ENCODE data around the gene SPON2. TPM values are rescaled to one million over a fixed set of nuclear protein-coding genes. Genes with fewer than 3 reads are reported as not detected.

SPON2 gene
- total RNA-seq, 2 experiments from 2014 or later: 12.8 to 15.7 TPM

DNA sequence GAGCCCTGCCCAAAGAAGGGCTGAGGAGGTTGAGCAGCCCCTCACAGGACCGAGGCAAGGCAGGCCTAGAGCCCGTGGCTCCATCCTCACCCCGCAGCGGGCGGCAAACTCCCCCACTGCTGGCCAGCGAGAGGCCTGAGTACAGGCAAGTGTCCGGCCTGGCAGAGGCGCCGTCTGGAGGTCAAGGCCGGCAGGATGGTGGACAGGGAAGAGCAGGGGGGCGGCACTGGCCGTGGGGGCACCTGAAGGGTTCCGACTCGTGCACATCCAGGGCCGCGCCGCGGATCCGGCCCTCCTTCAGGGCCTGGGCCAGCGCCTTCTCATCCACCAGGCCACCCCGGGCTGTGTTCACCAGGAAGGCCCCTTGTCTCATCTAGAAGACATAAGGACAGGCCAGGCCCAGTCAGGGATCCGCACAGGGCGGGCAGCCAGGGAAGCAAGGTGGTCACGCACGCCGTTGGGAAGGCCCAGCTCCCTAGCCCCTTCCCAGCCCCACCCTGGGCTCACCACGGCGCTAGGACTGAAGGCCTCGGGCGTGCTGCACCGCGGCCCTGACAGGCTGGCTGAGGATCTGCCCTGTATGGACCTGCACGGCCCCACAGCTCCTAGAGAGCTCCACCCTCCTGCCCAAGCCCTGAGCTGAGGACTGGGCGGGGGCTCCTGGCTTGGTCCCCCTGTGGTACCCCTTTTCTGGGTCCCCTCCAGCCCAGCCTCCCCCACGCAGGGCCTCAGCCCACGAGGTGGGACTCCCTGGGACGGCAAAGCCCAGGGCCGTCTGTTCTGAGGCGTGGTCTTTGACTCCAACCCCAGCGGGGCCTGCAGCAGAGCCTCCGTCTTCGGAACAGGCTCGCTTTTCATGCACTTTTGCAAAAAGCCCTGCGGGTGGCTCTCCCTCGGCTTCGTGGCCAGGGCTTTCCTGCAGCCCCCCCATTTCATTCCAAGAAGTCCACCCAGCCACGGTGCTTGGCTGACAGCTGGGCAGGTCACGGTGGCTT is 42.0 kb upstream of the SPON2 start:
- Mint-ChIP-seq H3K4me1 (ENCODE audit: low read depth) (peaks cover 26% of the 10 kb centered on the region), H3K9me3 (no peaks in the 10 kb centered on the region), H3K4me3 (no peak overlapping the region), H3K27me3 (no peaks in the 10 kb centered on the region), H3K27ac (no peak overlapping the region), H3K36me3 (ENCODE audit: low read depth) (peaks cover 36% of the 10 kb centered on the region)
- DNase-seq (no peak), ATAC-seq (ENCODE audit: poor library complexity) (no peak)
- Histone ChIP-seq H3K4me3 (ENCODE audit: low read length) (no peak overlapping the region), H3K36me3 (ENCODE audit: insufficient read depth, low read length) (peaks cover 68% of the 10 kb centered on the region), H3K9me3 (ENCODE audit: control insufficient read depth in 1 of 2, insufficient read depth in 1 of 2, low read length in 2 of 2) (peaks cover 0 to 3% of the 10 kb centered on the region in 2 experiments), H3K4me1 (ENCODE audit: insufficient read depth, low read length) (peaks cover 40% of the 10 kb centered on the region), H3K27me3 (ENCODE audit: control insufficient read depth in 1 of 2, insufficient read depth in 2 of 2, low read length in 2 of 2) (no peaks in the 10 kb centered on the region), H3K27ac (ENCODE audit: low read depth in 1 of 2, low read length in 2 of 2) (no peak overlapping the region)
- ChIA-PET CTCF (no interaction called here), POLR2A (interaction anchor here (1.1 kb wide), 1 partner anchor 9 kb away, joined by 3 read pairs; no protein-coding TSS in a partner anchor)
- TF ChIP-seq, protein P1, sequence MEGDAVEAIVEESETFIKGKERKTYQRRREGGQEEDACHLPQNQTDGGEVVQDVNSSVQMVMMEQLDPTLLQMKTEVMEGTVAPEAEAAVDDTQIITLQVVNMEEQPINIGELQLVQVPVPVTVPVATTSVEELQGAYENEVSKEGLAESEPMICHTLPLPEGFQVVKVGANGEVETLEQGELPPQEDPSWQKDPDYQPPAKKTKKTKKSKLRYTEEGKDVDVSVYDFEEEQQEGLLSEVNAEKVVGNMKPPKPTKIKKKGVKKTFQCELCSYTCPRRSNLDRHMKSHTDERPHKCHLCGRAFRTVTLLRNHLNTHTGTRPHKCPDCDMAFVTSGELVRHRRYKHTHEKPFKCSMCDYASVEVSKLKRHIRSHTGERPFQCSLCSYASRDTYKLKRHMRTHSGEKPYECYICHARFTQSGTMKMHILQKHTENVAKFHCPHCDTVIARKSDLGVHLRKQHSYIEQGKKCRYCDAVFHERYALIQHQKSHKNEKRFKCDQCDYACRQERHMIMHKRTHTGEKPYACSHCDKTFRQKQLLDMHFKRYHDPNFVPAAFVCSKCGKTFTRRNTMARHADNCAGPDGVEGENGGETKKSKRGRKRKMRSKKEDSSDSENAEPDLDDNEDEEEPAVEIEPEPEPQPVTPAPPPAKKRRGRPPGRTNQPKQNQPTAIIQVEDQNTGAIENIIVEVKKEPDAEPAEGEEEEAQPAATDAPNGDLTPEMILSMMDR (IDR thresholded peaks at IDR 0.05): no peak
- intact Hi-C loops (cut with DNase I, micrococcal nuclease): loop anchor here in 1 of 2 experiments (5.0 kb wide), 1 partner anchor 47 kb away; no protein-coding TSS in a partner anchor

DNA sequence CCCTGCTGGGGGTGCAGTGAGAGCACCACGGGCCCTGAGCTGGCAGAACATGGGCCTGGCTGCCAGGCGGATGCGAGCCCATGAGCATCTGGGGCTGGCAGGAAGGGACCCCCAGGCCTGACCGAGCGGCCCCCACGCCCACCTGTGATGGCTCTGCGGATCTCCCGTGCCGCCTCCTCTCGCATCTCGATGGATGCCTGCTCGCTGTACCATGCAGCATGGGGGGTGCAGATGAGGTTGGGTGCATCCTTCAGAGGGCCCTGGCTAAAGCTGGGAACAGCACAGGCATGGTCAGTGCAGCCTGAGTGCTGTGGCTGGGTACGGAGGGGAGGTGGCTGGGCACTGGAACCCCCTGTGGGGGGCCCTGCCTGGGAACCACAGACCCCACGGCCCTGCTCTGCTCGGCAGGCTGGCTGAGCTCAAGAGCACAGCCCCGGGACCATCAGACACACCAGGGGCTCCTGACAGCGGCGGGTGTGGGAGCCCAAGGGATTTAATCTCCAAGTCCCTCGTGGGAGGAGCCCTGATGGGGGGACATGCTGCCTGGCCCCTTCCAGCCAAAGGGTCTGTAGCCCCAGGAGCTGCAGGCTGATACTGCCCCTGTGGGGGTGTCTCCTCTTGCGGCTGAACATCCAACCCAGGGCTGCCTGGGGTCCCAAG is 41.1 kb upstream of the SPON2 start:
- Histone ChIP-seq H3K4me3 (ENCODE audit: low read length) (no peak overlapping the region), H3K4me1 (ENCODE audit: insufficient read depth, low read length) (peaks cover 35% of the 10 kb centered on the region), H3K36me3 (ENCODE audit: insufficient read depth, low read length) (peaks cover 68% of the 10 kb centered on the region), H3K9me3 (ENCODE audit: control insufficient read depth in 1 of 2, insufficient read depth in 1 of 2, low read length in 2 of 2) (peaks cover 0 to 3% of the 10 kb centered on the region in 2 experiments), H3K27me3 (ENCODE audit: control insufficient read depth in 1 of 2, insufficient read depth in 2 of 2, low read length in 2 of 2) (no peaks in the 10 kb centered on the region), H3K27ac (ENCODE audit: low read depth in 1 of 2, low read length in 2 of 2) (no peak overlapping the region)
- DNase-seq (no peak), ATAC-seq (ENCODE audit: poor library complexity) (no peak)
- Mint-ChIP-seq H3K36me3 (ENCODE audit: low read depth) (peaks cover 27% of the 10 kb centered on the region), H3K9me3 (no peaks in the 10 kb centered on the region), H3K4me3 (no peak overlapping the region), H3K27ac (no peak overlapping the region), H3K27me3 (no peaks in the 10 kb centered on the region), H3K4me1 (ENCODE audit: low read depth) (peaks cover 16% of the 10 kb centered on the region)
- TF ChIP-seq, protein P1 (IDR thresholded peaks at IDR 0.05): no peak
- intact Hi-C loops (cut with DNase I, micrococcal nuclease): no loop called here
- ChIA-PET POLR2A (interaction anchor here (1.6 kb wide), 1 partner anchor 11 kb away, joined by 3 read pairs; no protein-coding TSS in a partner anchor), CTCF (no interaction called here)

DNA sequence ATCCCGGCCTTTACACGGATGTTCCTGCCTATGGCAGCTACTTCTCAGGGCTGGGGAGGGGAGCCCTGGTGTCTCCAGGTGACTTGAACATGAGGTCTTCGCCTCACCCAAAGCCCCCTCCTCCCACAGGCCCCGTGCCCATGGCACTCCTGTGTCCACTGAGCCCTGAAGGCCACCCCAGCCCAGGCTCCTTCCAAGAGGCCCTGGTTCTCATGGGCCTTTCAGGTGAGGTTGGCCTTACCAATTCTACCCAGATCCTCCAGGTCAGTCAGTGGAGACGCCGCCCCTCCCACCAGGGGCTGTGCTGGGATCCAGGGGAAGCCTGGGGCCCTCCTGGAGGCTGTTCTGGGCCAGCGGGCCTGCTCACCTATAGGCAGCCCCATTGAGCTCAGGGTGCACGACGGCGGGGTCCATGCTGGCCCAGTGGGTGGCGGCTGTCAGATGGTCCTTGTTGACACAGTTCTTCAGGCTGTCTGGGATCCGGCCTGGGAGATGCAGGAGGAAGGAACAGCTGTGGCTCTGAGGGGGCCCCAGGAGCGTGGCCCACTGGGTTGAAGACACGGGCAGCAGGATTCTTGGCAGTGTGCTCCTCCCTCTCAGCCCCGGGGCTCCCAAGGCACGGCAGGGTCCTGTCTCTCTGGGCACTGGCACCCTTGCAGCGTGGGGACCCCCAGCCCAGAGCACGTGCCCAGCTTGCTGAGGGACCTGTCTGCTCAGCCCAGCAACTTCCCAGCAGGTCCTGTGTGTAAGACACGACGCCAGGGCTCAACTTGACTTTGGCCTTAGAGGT is 40.4 kb upstream of the SPON2 start:
- Histone ChIP-seq H3K27ac (ENCODE audit: low read depth in 1 of 2, low read length in 2 of 2) (no peak overlapping the region), H3K27me3 (ENCODE audit: control insufficient read depth in 1 of 2, insufficient read depth in 2 of 2, low read length in 2 of 2) (no peaks in the 10 kb centered on the region), H3K36me3 (ENCODE audit: insufficient read depth, low read length) (peaks cover 65% of the 10 kb centered on the region), H3K9me3 (ENCODE audit: control insufficient read depth in 1 of 2, insufficient read depth in 1 of 2, low read length in 2 of 2) (peaks cover 0 to 3% of the 10 kb centered on the region in 2 experiments), H3K4me1 (ENCODE audit: insufficient read depth, low read length) (peaks cover 39% of the 10 kb centered on the region), H3K4me3 (ENCODE audit: low read length) (no peak overlapping the region)
- no peak overlapping the region for H3K4me3 Mint-ChIP-seq
- ATAC-seq (ENCODE audit: poor library complexity) (no peak), DNase-seq (no peak)
- intact Hi-C loops (cut with DNase I, micrococcal nuclease): no loop called here
- ChIA-PET CTCF (no interaction called here), POLR2A (interaction anchor here (1.6 kb wide), 1 partner anchor 10 kb away, joined by 3 read pairs; no protein-coding TSS in a partner anchor)
- no peak overlapping the region for H3K27ac Mint-ChIP-seq
- H3K4me1 Mint-ChIP-seq (ENCODE audit: low read depth): peaks cover 12% of the 10 kb centered on the region
- TF ChIP-seq, protein P1 (IDR thresholded peaks at IDR 0.05): no peak
- H3K27me3 Mint-ChIP-seq: no peaks in the 10 kb centered on the region
- H3K36me3 Mint-ChIP-seq (ENCODE audit: low read depth): peaks cover 19% of the 10 kb centered on the region
- no peaks in the 10 kb centered on the region for H3K9me3 Mint-ChIP-seq

Measured in CD4-positive, alpha-beta T cell (primary cell).